ENCODE data around the gene APEH. TPM values are rescaled to one million over a fixed set of nuclear protein-coding genes. Genes with fewer than 3 reads are reported as not detected.

The APEH gene
- total and polyA plus RNA-seq, 2 of the 4 experiments (the other 2 are of a cell fraction), result 89.2 to 142 TPM

- H3K9me1 ChIP-seq (ENCODE audit: insufficient read depth, low read length), result no peaks in the 10 kb centered on the region
- H2BK20ac ChIP-seq (ENCODE audit: low read depth, low read length), result no peak overlapping the region
- H3K36me3 ChIP-seq (ENCODE audit: control insufficient read depth, insufficient read depth, low read length), result no peaks in the 10 kb centered on the region
- no peak overlapping the region for H3K14ac ChIP-seq (replicated peaks; ENCODE audit: low read depth, low read length)
- H3K23ac ChIP-seq (ENCODE audit: low read depth, low read length), result no peak overlapping the region
- intact Hi-C loops (cut with micrococcal nuclease), result no loop called here
- H4K20me1 ChIP-seq (ENCODE audit: insufficient read depth, low read length), result peaks cover 3% of the 10 kb centered on the region; the same call in 1 of the 2 replicates
- no peak overlapping the region for H4K8ac ChIP-seq (ENCODE audit: low read depth in 2 of 2, low read length in 2 of 2)
- no peaks in the 10 kb centered on the region; a peak in 2 of 4 replicates for H3K79me1 ChIP-seq (ENCODE audit: low read depth in 1 of 2, low read length in 2 of 2)
- H3K4ac ChIP-seq (ENCODE audit: low read depth, low read length), result no peak overlapping the region
- H2BK5ac ChIP-seq (ENCODE audit: low read depth, low read length, poor library complexity, severe bottlenecking), result no peak overlapping the region
- H3K9me3 ChIP-seq (ENCODE audit: control insufficient read depth, insufficient read depth, low read length), result no peaks in the 10 kb centered on the region
- no peak overlapping the region for H2BK120ac ChIP-seq (ENCODE audit: low read depth, low read length)
- peaks cover 9% of the 10 kb centered on the region; the same call in 1 of the 2 replicates for H3K27me3 ChIP-seq (ENCODE audit: control insufficient read depth, insufficient read depth, low read length)
- DNase-seq (no peak), ATAC-seq (ENCODE audit: low read depth) (no peak)
- TF ChIP-seq RCOR1 (IDR thresholded peaks at IDR 0.05; ENCODE audit: insufficient replicate concordance, low read length), result no peak
- TF ChIP-seq FOS (IDR thresholded peaks at IDR 0.05; ENCODE audit: low read depth, low read length), result no peak
- no peak for TF ChIP-seq CTCF (conservative IDR thresholded peaks at IDR 0.05; ENCODE audit: low read depth, low read length)
- TF ChIP-seq ELK1 (IDR thresholded peaks at IDR 0.05; ENCODE audit: borderline replicate concordance, low read depth, low read length), result no peak
- no peak for TF ChIP-seq RFX5 (IDR thresholded peaks at IDR 0.05; ENCODE audit: low read depth, low read length)
- no peak for TF ChIP-seq BHLHE40 (IDR thresholded peaks at IDR 0.05; ENCODE audit: low read depth, low read length)
- TF ChIP-seq RAD21 (IDR thresholded peaks at IDR 0.05; ENCODE audit: low read length), result no peak
- TF ChIP-seq MAZ (IDR thresholded peaks at IDR 0.05; ENCODE audit: borderline replicate concordance, low read depth, low read length), result no peak
- no peak for TF ChIP-seq MAFK (IDR thresholded peaks at IDR 0.05; ENCODE audit: low read depth, low read length)
- dilution Hi-C loops (cut with HindIII; ENCODE audit: low sequenced_read_pairs, unreplicated experiment), result no loop called here
- H3K4me2 ChIP-seq (ENCODE audit: low read depth, low read length), result no peak overlapping the region; the same call in 1 of the 2 replicates
- no peak overlapping the region for H2BK15ac ChIP-seq (ENCODE audit: low read depth, low read length)
- peak overlapping the region; percentile 38 for H2AFZ ChIP-seq (replicated peaks; ENCODE audit: low read length, poor library complexity)
- no peak overlapping the region for H3K18ac ChIP-seq (ENCODE audit: low read depth, low read length)
- H3K56ac ChIP-seq (ENCODE audit: extremely low read depth, insufficient read depth, low read length), result no peak overlapping the region
- no peak overlapping the region for H3K27ac ChIP-seq (ENCODE audit: insufficient read depth, low read length)
- no peak overlapping the region for H3K9ac ChIP-seq (ENCODE audit: low read depth, low read length)
- no peak overlapping the region for H3K4me3 ChIP-seq (ENCODE audit: insufficient read depth, low read depth, low read length)
- no peak overlapping the region for H2AK5ac ChIP-seq (ENCODE audit: low read depth, low read length)
- no TSS peak for BruUV-seq (replicated peaks)
- no peak overlapping the region for H2AK9ac ChIP-seq (replicated peaks; ENCODE audit: low read depth, low read length, poor library complexity)
- H4K91ac ChIP-seq (ENCODE audit: insufficient read depth, low read depth, low read length), result no peak overlapping the region
- peaks cover 2% of the 10 kb centered on the region; the same call in 1 of the 2 replicates for H3K4me1 ChIP-seq (ENCODE audit: control insufficient read depth, insufficient read depth, low read length)
- in situ Hi-C loops (cut with MboI; ENCODE audit: low sequenced_read_pairs), result no loop called here
- no peak overlapping the region for H4K5ac ChIP-seq (ENCODE audit: low read depth, low read length)
- POLR2A ChIA-PET (ENCODE audit: unreplicated experiment), result no interaction called here
- CTCF ChIA-PET, result interaction anchor here (1.8 kb wide), 1 partner anchor 128 kb away, joined by 10 read pairs; no protein-coding TSS in a partner anchor
- WGBS, 2 experiments (ENCODE audit: extremely low coverage in 2 of 2, insufficient read length in 1 of 2), result 58% methylated on average over 7 of the region's 25 CpGs; no CpG with 5 or more reads in 1 of the 2 experiments
These were observed 6.3 kb upstream of the APEH start for GRCh38 chr3:49667701-49668413.
